Thoracic aorta (tissue), 2 donors: Measurements from ENCODE around the gene PPP1R15B. TPM values are rescaled to one million over a fixed set of nuclear protein-coding genes. Genes with fewer than 3 reads are reported as not detected.

Experiments used
- ATAC-seq: fragments of 150-250 bp; one replicate; pipeline ENCODE4 v1.8.0; 2017; ENCODE audit warnings: low read depth; ENCODE audit not compliant: insufficient number of reproducible peaks, low FRiP score
- DNase-seq: peaks from one replicate; pipeline ENCODE4 v3.0.0-alpha.2; 2020; ENCODE audit warnings: low spot score
- H3K27ac ChIP-seq, 2 donors: fragments of 200-600 bp; sonication (generic); 1 replicate in 1 of 2; 2 replicates in 1 of 2; pipeline ENCODE4 v1.5.1; 2016; ENCODE audit warnings: mild to moderate bottlenecking in 2 of 2, moderate library complexity in 2 of 2
- H3K27me3 ChIP-seq: fragments of 200-600 bp; sonication (generic); replicated peaks from 2 replicates; pipeline ENCODE4 v1.6.0; 2016; ENCODE audit warnings: mild to moderate bottlenecking; ENCODE audit not compliant: insufficient read depth
- H3K36me3 ChIP-seq: fragments of 200-600 bp; sonication (generic); one replicate; pipeline ENCODE4 v1.5.1; 2016
- H3K4me1 ChIP-seq, 2 donors: fragments of 200-600 bp; sonication (generic); 1 replicate in 1 of 2; 2 replicates in 1 of 2; pipeline versions ENCODE4 v1.5.1 to v1.6.0; 2016; ENCODE audit warnings: low read depth in 2 of 2, mild to moderate bottlenecking in 1 of 2; ENCODE audit not compliant: control insufficient read depth in 1 of 2
- H3K4me3 ChIP-seq: fragments of 200-600 bp; sonication (generic); 2 replicates; pipeline ENCODE4 v1.5.1; 2016; ENCODE audit warnings: mild to moderate bottlenecking
- H3K9me3 ChIP-seq: fragments of 200-600 bp; sonication (generic); 2 replicates; pipeline ENCODE4 v1.5.1; 2016
- total RNA-seq, 2 donors: library from RNA; depleted of rRNA; stranded (reverse); fragments of >200 nt; gene quantifications; one replicate each; pipeline versions ENCODE4 v1.1.0 to v1.2.3, GENCODE V29; 2016
- TF ChIP-seq, protein P1 (sequence below): fragments of 200-600 bp; sonication (generic); IDR thresholded peaks from one replicate; pipeline ENCODE4 v1.5.1; 2019; ENCODE audit warnings: antibody characterized with exemption

Gene PPP1R15B
- total RNA-seq, 2 donors from 2014 or later = 40.1 to 64.5 TPM

DNA sequence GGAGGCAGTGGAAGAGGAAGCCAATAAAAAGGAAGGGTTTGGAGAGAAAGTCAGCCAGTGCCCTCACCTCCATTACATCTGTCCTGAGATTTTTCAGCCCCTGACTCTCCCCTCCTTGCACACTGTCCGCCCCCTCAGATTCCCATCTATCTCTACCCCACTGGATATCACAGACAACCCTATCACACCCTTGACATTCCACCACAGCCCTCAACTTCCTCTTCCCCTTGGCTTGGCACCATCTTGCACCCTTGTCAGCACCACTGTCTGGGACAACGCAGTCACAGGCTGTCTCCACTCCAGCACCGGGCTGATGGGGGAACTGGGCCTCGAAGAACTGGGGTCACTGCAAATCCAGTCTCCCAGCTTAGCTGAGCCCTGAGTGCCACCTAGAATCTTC, 37.7 kb downstream of the PPP1R15B start:
- ATAC-seq (no peak), DNase-seq (no peak)
- TF ChIP-seq, protein P1, sequence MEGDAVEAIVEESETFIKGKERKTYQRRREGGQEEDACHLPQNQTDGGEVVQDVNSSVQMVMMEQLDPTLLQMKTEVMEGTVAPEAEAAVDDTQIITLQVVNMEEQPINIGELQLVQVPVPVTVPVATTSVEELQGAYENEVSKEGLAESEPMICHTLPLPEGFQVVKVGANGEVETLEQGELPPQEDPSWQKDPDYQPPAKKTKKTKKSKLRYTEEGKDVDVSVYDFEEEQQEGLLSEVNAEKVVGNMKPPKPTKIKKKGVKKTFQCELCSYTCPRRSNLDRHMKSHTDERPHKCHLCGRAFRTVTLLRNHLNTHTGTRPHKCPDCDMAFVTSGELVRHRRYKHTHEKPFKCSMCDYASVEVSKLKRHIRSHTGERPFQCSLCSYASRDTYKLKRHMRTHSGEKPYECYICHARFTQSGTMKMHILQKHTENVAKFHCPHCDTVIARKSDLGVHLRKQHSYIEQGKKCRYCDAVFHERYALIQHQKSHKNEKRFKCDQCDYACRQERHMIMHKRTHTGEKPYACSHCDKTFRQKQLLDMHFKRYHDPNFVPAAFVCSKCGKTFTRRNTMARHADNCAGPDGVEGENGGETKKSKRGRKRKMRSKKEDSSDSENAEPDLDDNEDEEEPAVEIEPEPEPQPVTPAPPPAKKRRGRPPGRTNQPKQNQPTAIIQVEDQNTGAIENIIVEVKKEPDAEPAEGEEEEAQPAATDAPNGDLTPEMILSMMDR = no peak
- H3K27ac ChIP-seq = no peak overlapping the region
- peaks cover 3% of the 10 kb centered on the region for H3K27me3 ChIP-seq
- no peaks in the 10 kb centered on the region for H3K9me3 ChIP-seq
- no peak overlapping the region for H3K4me3 ChIP-seq
- H3K36me3 ChIP-seq = no peaks in the 10 kb centered on the region
- peaks cover 9 to 13% of the 10 kb centered on the region in 2 donors for H3K4me1 ChIP-seq

DNA sequence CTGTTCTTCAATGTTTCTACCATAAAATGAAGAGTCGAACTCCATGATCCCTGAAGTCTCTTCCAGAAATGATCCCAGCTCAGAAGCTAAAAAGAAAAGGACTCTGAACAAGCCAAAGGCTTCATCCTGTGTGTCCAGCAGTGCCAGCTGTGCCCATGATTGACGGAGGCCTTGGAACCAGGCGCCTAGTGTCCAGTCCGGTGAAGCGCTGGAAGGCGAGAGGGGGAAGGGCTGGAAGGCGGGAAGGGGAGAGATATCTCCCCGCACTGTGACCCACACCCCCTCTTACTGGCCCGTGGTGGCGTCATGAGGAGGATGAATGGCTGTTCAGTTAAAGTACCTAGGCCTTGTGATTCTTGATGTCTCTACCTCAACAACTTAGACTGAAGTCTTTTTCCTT, 41.4 kb downstream of the PPP1R15B start:
- ATAC-seq = no peak
- Histone ChIP-seq H3K4me3 (no peak overlapping the region), H3K4me1 (no peaks in the 10 kb centered on the region), H3K27ac (no peak overlapping the region), H3K9me3 (no peaks in the 10 kb centered on the region), H3K27me3 (no peaks in the 10 kb centered on the region), H3K36me3 (no peaks in the 10 kb centered on the region)
- TF ChIP-seq, protein P1 = no peak
- DNase-seq = no peak

DNA sequence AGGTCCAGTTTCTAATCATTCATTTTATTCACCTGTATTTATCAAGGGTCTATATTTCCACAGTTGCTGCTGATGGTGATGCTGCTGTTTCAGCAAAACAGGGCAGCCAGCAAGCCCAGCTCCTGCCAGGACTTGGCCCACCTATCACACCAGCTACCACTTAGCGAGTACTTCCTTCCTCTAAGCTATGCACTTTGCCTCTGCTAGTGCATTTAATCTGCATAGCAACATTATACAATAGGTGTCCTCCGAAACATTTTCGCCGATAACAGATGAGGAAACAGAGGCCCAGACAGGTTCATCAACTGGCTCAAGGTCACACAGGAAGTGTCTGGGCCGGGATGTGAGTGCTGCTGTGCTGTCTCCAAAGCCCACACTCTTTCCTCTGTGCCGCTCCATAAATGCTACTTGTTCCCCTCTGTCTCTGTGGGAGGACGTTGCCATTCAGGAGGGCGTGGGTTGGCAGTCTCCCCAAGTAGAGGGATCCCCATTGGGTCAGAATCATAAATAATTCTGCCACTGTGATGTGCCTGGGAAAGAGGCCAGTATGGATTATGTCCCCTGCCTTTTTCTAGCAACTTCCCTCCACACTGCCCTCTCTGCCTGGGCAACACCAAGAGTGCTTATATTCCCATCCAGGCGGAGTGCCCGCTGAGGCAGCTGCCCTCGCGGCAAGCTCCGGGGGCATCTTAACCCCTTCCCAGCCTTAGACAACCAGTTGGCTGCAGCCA, 42.5 kb downstream of the PPP1R15B start:
- no peak for DNase-seq
- Histone ChIP-seq H3K27me3 (no peaks in the 10 kb centered on the region), H3K27ac (no peak overlapping the region), H3K36me3 (no peaks in the 10 kb centered on the region), H3K4me3 (no peak overlapping the region), H3K4me1 (no peaks in the 10 kb centered on the region), H3K9me3 (no peaks in the 10 kb centered on the region)
- TF ChIP-seq, protein P1 = no peak
- ATAC-seq = no peak

DNA sequence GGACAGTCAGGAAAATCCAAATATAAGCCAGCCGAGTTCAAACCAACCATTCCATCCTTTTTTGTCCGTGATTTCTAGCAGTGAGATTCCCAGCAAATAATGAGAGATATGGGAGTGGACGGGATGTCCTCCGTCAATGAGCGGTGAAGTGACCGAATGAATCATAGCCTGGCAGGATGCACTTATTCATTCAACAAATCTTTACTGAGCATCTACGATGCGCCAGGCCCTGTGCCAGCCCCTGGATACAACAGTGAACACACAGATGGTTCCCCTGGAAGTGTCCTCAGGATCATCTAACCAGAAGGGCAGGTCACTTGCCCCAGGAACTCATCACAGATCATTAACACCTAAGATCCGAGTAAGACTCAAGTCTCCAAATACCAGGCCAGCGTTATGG, 43.7 kb downstream of the PPP1R15B start:
- TF ChIP-seq, protein P1 = no peak
- no peak for ATAC-seq
- Histone ChIP-seq H3K36me3 (no peaks in the 10 kb centered on the region), H3K4me1 (peaks cover 3 to 4% of the 10 kb centered on the region in 2 donors), H3K27ac (no peak overlapping the region), H3K4me3 (no peak overlapping the region), H3K27me3 (no peaks in the 10 kb centered on the region), H3K9me3 (no peaks in the 10 kb centered on the region)
- DNase-seq = no peak

DNA sequence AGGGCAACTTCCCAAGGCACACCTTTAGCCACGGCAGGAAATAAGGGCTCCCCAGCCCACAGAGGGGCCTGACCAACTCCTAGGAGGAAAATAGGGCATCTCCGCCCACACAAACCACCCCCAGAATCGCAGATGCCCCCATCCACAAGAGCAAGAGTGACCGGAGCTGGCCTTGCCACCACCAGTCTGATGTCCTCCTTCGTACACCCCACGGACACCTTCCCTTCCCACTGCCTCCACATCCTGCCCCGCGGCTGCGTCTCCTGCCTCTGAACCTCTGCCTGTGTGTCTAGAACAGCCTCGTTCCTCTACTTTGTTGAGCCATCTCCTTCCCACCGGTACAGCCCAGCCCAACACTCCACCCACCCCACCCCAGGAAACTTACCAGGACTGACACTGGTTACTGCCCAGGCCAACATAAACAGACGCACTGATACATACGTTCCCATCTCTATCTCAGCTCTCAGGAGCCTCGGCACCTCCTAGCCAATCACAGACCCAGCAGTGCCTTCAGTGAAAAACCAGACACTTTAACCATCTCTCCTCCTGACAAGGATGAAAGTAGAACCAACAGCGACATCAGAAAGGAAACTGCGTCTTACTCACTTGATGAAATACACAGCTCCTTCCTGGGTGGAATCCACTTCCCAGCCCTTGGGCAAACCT, 44.3 kb downstream of the PPP1R15B start:
- Histone ChIP-seq H3K27me3 (no peaks in the 10 kb centered on the region), H3K4me3 (no peak overlapping the region), H3K27ac (no peak overlapping the region), H3K4me1 (peaks cover 3 to 6% of the 10 kb centered on the region in 2 donors), H3K36me3 (no peaks in the 10 kb centered on the region), H3K9me3 (no peaks in the 10 kb centered on the region)
- TF ChIP-seq, protein P1 = no peak
- DNase-seq (no peak), ATAC-seq (no peak)
